ENCODE data around the gene PGAP6.

DNA sequence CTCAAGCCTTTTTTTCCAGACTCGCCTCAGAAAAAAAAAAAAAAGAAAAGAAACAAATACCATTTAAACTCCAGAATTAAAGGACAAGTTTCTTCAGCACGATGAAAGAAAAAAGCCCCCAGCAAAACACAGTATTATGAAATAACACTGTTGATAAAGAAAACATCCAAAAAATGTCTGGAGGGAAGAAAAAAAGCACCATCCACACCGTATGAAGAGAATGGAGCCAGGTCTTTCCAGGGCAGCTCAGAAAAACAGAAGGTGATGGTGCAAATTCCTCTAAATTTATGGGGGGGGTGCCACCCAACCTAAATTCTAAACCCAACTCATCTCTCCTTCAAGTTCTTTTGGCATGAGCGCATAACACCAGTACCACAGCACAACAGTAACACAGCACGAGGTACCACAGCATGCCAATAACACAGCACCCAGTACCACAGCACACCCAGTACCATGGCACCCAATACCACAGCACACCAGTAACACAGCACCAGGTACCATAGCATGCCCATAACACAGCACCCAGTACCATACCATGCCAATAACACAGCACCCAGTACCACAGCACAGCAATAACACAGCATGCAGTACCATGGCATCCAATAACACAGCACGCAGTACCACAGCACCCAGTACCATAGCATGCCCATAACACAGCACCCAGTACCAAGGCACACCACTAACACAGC lies 48.2 kb downstream of the PGAP6 start:
- no peak for TF ChIP-seq POLR2AphosphoS5 (IDR thresholded peaks at IDR 0.05)
- TF ChIP-seq, protein P1, sequence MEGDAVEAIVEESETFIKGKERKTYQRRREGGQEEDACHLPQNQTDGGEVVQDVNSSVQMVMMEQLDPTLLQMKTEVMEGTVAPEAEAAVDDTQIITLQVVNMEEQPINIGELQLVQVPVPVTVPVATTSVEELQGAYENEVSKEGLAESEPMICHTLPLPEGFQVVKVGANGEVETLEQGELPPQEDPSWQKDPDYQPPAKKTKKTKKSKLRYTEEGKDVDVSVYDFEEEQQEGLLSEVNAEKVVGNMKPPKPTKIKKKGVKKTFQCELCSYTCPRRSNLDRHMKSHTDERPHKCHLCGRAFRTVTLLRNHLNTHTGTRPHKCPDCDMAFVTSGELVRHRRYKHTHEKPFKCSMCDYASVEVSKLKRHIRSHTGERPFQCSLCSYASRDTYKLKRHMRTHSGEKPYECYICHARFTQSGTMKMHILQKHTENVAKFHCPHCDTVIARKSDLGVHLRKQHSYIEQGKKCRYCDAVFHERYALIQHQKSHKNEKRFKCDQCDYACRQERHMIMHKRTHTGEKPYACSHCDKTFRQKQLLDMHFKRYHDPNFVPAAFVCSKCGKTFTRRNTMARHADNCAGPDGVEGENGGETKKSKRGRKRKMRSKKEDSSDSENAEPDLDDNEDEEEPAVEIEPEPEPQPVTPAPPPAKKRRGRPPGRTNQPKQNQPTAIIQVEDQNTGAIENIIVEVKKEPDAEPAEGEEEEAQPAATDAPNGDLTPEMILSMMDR (IDR thresholded peaks at IDR 0.05 in 8 of 11, conservative IDR thresholded peaks at IDR 0.05 in 3 of 11): no peak
